COLO668 (cell line): ENCODE data around the gene LDB2.
A peak's percentile ranks its signal among the peaks of the same experiment; 100 is the strongest.

Experiments
- DNase-seq: peaks from one replicate; lab custom pipeline; 2025; ENCODE audit not compliant: unreplicated experiment; lab: John Stamatoyannopoulos, UW

Gene LDB2

GRCh38 chr4:16809064-16809463, 89.4 kb downstream of the LDB2 start:
- DNase-seq = no peak

GRCh38 chr4:16807355-16807754, 91.1 kb downstream of the LDB2 start:
- DNase-seq = no peak

DNA sequence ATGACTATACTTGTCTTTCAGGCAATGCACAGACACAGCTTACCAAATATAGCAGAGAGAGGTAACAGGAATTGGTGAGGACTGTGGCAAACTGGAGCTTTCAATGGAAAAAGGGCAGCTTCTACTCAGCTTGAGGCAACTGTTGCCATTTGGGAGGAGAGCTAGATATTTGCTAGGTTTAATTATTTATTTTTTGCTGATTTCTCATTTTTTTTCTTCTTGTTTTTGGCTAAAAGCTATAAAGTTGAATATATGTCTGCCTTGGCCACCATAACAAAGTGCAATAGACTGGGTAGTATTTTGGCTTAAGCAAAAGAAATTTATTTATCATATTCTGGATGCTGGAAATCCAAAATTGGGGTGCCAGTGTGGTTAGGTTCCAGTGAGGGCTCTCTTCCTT, 93.9 kb downstream of the LDB2 start:
- no peak for DNase-seq

DNA sequence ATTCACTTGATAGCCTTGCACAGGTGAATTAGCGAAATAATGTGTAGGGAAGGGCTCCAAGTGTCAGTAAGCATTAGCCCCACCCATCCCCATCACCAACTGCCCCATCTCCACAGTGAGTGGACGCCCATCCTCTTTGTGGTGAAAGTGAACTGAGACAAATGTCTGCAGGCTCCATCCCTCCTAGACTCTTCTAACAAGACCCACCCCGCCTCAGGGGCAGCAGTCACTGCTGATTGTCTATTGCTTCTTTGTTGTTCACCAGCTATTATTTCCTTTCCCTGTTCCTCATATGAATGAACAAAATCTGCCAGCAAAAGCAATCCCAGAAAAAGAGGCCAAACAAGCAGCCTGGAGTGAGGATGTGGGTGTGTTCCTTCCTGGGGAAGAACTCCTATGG, 96.4 kb downstream of the LDB2 start:
- DNase-seq = no peak

DNA sequence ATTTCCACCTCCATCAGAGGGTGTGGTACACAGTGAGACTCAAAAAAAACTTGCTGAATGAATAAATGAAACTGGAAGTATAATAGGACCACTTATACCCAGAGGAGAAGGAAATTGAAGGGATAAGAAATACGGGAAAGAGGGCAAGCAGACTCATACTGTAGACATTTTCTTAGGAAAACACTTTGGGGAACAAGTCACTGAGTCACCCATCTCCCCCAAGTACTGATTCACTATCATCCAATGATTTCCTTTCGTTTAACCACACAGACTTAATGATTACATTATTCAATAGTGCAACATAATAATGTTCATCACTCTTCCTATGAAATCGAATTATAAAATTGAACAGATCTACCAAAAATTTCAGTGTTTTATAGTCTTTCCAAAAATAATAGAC, 97.1 kb downstream of the LDB2 start:
- DNase-seq = no peak

- DNase-seq = peak; percentile 17
These were observed 103.5 kb downstream of the LDB2 start for GRCh38 chr4:16794816-16795445.

GRCh38 chr4:16791460-16791859, 107.0 kb downstream of the LDB2 start:
- no peak for DNase-seq

DNA sequence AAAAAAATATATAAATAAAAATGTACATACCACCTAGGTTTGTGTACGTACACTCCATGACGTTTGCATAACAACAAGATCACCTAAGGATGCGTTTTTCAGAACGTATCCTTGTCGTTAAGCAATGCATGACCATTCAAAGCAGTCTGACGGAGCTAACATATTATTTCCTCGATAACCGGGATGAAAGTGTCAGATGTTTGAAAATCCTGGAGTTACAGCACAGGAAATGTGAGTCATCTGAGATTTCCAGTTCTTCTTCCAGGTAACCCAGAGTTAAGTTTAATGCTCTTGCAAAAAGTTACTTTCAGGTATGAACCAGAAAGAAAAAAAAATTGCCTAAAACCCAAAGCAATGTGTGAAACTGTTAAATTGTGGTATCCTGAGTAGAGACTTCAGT, 107.9 kb downstream of the LDB2 start:
- DNase-seq = no peak

GRCh38 chr4:16788868-16789267, 109.6 kb downstream of the LDB2 start:
- no peak for DNase-seq

GRCh38 chr4:16785793-16786527, 112.5 kb downstream of the LDB2 start:
- DNase-seq = no peak

DNA sequence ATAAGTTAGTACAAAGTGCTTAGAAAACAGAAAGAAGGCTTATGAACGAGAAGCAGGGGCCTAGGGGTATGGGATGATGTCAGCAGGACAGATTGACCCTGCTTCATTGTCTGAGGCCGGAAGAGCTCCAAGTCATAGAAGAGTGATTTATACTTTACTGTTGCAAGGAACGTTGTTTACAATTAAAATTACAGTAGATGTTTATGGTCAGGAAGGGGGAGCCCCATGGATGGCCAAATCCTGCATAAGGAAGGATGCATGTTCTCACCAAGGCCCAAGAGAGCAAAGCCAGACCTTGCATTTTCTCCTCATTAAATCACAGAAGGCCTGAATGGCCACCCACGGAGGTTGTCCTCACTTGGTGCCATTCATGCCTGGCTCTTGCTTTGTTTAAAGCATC, 115.3 kb downstream of the LDB2 start:
- no peak for DNase-seq

GRCh38 chr4:16779028-16779675, 119.3 kb downstream of the LDB2 start:
- no peak for DNase-seq

DNA sequence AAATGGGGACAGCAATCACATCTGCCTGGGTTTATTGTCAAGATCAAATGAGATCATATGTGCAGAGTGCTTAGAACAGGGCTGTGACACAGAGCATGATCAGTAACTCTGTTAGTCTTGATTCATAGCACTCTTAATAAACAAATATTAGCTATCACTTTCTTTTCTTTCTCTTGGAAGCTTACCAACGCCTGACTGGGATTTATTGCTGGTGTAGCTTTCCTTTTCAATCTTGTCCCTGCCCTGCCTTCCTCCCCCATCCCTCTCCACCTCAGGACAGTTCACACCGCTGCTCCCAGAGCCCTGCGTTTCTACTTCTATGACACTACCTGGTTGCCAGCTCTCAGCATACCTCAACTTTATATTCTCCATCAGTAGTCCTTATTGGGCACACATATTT, 120.7 kb downstream of the LDB2 start:
- no peak for DNase-seq

DNA sequence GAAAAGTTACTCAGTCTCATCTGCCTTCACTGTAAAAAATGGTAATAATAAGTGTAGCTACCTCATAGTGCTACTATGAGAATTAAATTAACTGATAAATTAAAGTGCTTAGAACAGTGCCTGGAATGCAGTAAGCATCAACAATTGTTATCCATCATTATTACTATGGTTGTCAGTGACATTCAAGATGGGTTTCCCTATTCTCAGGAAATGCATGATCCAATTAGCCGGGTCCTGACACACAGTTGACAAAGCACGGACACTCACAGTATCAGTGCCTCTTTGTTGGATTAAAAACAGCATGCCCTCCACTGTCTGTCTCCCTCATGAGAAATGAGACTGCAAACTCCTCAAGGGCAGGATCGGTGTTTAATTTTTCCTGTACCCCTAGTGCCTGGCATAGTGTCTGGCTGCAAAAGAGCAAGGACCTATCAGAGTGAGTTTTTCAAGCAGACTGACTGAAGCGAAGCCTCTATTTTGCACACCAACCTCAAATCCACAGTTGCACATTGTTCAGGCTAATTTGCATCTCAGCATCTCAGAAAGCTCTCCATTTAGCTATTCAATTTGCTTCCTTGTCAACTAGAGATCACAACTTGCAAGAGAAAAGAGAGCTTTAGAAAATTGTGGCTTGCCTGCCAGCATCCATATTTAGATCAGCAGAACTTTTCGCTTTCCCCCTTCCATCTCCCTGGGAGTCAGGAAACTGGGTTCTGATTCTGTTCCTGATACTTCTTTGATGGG, 122.9 kb downstream of the LDB2 start:
- no peak for DNase-seq

DNA sequence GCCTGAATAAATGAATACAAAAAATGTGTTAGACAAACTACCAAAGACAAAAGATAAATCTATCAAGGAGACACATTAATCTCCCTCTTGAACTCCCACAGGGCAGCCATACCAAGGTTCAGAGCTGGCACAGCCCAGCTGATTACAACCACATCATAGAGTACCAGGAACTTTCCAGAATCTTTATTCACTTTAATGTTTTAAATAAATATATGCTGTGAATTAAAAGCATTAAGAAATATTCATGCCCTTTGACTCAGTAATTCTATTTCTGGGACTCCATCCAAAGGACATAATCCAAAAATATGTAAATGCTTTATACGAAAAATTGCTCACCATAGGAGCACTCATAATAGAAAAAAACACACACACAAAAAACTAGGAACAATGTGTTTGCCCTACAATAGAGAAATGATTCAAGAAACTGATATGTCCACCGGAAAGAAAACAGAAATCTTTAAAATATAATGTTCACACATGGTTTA, 126.0 kb downstream of the LDB2 start:
- no peak for DNase-seq

DNA sequence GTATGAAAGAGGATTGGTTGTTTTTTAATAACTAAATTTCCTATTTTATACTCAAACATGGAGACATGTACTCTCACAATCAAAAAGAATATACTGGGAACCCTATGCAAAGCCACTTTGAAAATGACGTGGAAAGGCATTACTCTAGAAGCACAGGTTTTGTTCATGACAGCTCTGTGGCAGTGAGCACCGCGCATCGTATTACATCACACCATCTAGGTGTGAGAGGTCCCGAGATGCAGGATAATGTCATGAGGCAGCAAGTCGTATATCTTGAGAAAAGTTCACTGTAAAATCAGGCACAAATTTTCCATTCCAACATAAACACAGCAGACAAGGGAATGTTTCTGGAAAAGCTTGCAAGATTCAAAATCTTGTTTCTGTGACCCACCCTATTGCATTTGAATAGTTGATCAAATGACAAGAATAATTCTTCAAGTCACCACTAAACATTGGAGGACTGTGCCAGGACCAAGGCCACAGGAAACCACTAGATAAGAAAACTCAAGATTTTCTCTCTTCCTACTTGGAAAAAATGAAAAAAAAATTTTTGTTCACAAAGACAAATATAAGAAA, 127.6 kb downstream of the LDB2 start:
- no peak for DNase-seq

DNA sequence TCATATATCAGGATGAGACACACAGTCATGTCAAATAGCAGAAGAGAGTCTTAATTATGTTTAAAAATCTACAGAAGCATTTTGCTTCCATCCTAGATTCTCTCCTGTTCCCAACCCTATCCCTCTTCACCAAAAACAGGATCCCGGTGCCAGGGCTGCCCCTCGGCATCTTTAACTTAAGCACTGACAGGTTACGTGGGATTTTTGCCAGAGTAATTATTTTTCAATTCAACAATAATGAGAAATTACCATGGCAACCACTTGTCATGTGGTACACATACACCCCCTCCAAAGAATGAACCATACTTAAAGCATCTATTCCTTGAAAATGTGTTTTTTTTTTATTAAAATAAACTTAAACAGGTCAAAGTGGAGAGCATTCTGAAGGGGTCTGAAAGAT, 130.6 kb downstream of the LDB2 start:
- no peak for DNase-seq

DNA sequence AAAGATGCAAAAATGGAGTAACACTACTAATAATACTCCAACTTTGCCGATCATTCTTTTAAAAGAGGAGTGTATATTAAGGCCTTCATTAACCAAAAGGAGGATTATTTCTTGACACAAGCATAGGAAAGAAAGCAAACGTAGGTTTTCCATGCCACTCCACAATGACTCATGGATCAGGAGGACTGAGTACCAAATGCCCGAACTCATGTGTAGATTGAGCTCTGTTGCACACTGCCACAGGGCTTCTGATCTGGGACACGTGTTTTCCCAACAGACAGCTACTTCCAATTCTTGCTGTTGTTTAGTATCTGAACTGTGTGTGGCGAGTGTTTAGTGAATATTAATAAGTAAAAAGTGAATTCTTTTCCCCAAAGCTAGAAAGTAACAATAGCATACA, 131.2 kb downstream of the LDB2 start:
- no peak for DNase-seq

DNA sequence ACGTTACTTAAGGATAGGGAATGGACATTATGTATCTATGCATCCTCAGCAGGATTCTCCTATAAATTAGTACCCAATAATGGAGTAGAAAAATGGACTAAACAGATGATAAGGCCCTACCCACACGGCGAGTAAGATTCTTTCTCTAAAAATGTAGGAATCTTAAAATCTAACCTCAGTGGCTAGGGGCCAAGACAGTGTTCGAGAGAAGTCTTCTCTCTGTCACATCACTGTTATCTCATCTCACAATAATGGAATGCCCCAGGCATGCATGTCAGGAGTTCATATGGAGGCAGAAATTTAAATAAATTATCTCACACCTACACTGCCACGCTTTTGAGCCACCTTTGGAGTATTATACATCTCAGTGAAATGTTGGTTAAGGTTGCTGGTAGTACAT, 132.9 kb downstream of the LDB2 start:
- no peak for DNase-seq

- DNase-seq = no peak
These were observed 133.8 kb downstream of the LDB2 start for GRCh38 chr4:16764622-16765021.
